K562 treated with DMSO at 1 percent for 48 hours (cell line): ENCODE data around the gene DPP3. TPM values are rescaled to one million over a fixed set of nuclear protein-coding genes. Genes with fewer than 3 reads are reported as not detected.

ENCODE experiments used
- total RNA-seq: library from RNA; unstranded; fragments of 300-600 nt; gene quantifications from 2 replicates; pipeline ENCODE4 v1.2.3, GENCODE V29; 2022; ENCODE audit warnings: low replicate concordance; ENCODE audit errors: extremely low read depth

Gene DPP3, protein sequence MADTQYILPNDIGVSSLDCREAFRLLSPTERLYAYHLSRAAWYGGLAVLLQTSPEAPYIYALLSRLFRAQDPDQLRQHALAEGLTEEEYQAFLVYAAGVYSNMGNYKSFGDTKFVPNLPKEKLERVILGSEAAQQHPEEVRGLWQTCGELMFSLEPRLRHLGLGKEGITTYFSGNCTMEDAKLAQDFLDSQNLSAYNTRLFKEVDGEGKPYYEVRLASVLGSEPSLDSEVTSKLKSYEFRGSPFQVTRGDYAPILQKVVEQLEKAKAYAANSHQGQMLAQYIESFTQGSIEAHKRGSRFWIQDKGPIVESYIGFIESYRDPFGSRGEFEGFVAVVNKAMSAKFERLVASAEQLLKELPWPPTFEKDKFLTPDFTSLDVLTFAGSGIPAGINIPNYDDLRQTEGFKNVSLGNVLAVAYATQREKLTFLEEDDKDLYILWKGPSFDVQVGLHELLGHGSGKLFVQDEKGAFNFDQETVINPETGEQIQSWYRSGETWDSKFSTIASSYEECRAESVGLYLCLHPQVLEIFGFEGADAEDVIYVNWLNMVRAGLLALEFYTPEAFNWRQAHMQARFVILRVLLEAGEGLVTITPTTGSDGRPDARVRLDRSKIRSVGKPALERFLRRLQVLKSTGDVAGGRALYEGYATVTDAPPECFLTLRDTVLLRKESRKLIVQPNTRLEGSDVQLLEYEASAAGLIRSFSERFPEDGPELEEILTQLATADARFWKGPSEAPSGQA
- not detected in 2 replicates for total RNA-seq

GRCh38 chr11:66480117-66480938 lies at the start of gene DPP3:
DPP3 (plus strand) TSS chr11:66480434; CDS start chr11:66482201, 1,767 bp downstream.

GRCh38 chr11:66438504-66439466 lies 41.4 kb upstream of the DPP3 start, which contains the start of gene MRPL11:
MRPL11 (minus strand) TSS chr11:66438848; CDS start chr11:66438754, 94 bp downstream.

GRCh38 chr11:66466225-66467033 lies 13.8 kb upstream of the DPP3 start, which contains the start of gene PELI3:
PELI3 (plus strand) TSS chr11:66466905; CDS start chr11:66468129, 1,224 bp downstream.

DNA sequence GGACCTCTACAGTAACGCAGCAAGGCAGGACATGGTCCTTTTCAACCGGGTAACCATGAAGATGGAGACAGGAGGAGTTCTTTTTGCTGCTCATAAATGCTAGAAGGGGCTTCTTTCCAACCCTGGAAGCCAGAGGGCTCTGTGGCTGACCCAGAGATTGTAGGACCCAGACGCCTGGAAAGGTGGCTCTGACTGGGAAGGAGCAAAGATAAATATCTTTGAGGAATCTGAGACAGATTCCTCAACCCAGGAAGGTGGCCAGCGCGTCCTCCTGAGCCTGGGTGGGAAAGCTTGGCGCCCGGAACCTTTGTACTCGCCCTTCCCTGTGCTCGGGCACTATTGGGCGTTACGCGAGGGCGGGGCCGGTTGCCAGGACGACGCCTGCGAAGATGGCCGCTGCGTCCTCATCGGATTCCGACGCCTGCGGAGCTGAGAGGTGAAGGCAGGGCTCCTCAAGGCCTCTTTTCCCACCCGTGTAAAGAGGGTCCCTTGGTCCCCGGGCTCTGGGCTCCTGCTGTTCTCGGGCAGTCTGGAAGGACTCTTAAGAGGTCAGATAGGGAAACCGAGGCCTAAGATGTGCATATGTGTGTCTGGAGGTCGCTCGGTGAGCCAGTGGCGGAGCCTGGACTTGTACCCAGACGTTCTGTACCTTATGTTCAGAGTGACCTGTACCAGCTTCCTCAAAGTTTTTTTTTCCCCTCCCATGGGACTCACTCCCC lies 30.2 kb downstream of the DPP3 start, which contains the start of gene BBS1:
BBS1 (plus strand) TSS at position 365 of the 719 bp plus-strand sequence; CDS start at position 390, 25 bp downstream.

GRCh38 chr11:66545701-66546367 lies 65.6 kb downstream of the DPP3 start, which contains the start of gene ZDHHC24:
ZDHHC24 (minus strand) TSS chr11:66546048; CDS start chr11:66546003, 45 bp downstream.

DNA sequence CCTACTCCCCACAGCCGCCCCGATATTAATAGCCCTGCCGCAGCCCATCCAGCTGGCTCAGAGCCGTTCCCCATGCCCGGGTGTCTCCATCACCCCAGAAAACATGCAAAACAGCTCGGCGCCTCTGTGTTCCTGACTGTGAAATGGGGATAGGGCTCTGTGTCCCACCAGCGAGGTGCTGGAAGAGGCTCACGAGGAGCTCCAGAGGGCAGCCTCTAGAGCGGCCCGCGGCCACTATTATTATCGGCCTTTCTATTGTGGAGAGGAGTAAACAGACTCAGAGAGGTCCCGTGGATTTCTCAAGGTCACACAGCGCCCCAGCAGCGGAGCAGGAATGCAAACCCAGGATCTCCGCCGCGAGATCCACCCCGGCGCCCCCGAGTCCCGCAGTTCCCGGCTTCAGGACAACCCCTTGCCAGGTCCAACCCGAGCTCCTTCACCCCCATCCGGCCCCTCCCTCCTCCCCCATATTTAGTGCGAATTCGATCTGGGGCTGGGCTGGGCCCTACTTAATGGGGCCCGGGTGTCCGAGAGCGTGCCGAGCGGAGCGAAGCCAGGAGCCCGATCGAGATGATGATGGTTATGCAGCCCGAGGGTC lies 66.2 kb downstream of the DPP3 start, which contains the start of gene ACTN3:
ACTN3 (plus strand) TSS at position 536 of the 598 bp plus-strand sequence; CDS start at position 571, 35 bp downstream.

Other genes with a start within 250 kb of the DPP3 start
- not detected in 2 replicates for gene KLC2, start 222.7 kb upstream of the DPP3 start, total RNA-seq
- 266 TPM in 1 of 2 replicates, not detected in the other for gene RAB1B, start 211.8 kb upstream of the DPP3 start, total RNA-seq
- not detected in 2 replicates for gene CNIH2, start 202.3 kb upstream of the DPP3 start, total RNA-seq
- not detected in 2 replicates for gene YIF1A, start 191.3 kb upstream of the DPP3 start, total RNA-seq
- not detected in 2 replicates for gene TMEM151A, start 188.5 kb upstream of the DPP3 start, total RNA-seq
- not detected in 2 replicates for gene CD248, start 163.4 kb upstream of the DPP3 start, total RNA-seq
- not detected in 2 replicates for gene RIN1, start 144.0 kb upstream of the DPP3 start, total RNA-seq
- not detected in 2 replicates for gene BRMS1, start 135.3 kb upstream of the DPP3 start, total RNA-seq
- gene B4GAT1, start 132.8 kb upstream of the DPP3 start, total RNA-seq, result not detected in 2 replicates
- gene SLC29A2, start 108.7 kb upstream of the DPP3 start, total RNA-seq, result not detected in 2 replicates
- gene NPAS4, start 59.4 kb upstream of the DPP3 start, total RNA-seq, result not detected in 2 replicates
- not detected in 2 replicates for gene MRPL11, start 41.6 kb upstream of the DPP3 start, total RNA-seq
- not detected in 2 replicates for gene PELI3, start 13.5 kb upstream of the DPP3 start, total RNA-seq
- not detected in 2 replicates for gene BBS1, start 30.2 kb downstream of the DPP3 start, total RNA-seq
- not detected in 2 replicates for gene ZDHHC24, start 65.6 kb downstream of the DPP3 start, total RNA-seq
- gene ACTN3, start 66.5 kb downstream of the DPP3 start, total RNA-seq, result not detected in 2 replicates
- gene CTSF, start 88.2 kb downstream of the DPP3 start, total RNA-seq, result not detected in 2 replicates
- not detected in 2 replicates for gene CCDC87, start 112.6 kb downstream of the DPP3 start, total RNA-seq
- gene CCS, start 112.8 kb downstream of the DPP3 start, total RNA-seq, result not detected in 2 replicates
- not detected in 2 replicates for gene RBM14, start 136.2 kb downstream of the DPP3 start, total RNA-seq
- gene RBM4, start 158.3 kb downstream of the DPP3 start, total RNA-seq, result not detected in 2 replicates
- not detected in 2 replicates for gene RBM4B, start 197.5 kb downstream of the DPP3 start, total RNA-seq
- not detected in 2 replicates for gene SPTBN2, start 248.8 kb downstream of the DPP3 start, total RNA-seq